Measurements from ENCODE around the gene ADM. TPM values are rescaled to one million over a fixed set of nuclear protein-coding genes. Genes with fewer than 3 reads are reported as not detected.

The ADM gene
- total and polyA plus RNA-seq, 4 donors, result 9.7 to 33.1 (median 22.7) TPM

GRCh38 chr11:10349281-10349665 lies 44.4 kb downstream of the ADM start:
- Histone ChIP-seq H3K27ac (ENCODE audit: low read depth in 1 of 2, low read length in 2 of 2) (no peak overlapping the region), H3K4me3 (ENCODE audit: low read depth in 1 of 3, low read length in 3 of 3) (no peak overlapping the region), H3K4me1 (ENCODE audit: control insufficient read depth in 4 of 4, insufficient read depth in 4 of 4, low read length in 3 of 4) (peaks cover 3 to 13% (median 8%) of the 10 kb centered on the region in 4 donors), H3K27me3 (ENCODE audit: control insufficient read depth in 4 of 4, insufficient read depth in 4 of 4, low read length in 3 of 4) (no peaks in the 10 kb centered on the region), H3K9me3 (ENCODE audit: control insufficient read depth in 4 of 4, low read length in 3 of 4) (no peaks in the 10 kb centered on the region), H3K9ac (ENCODE audit: low read depth in 1 of 2, low read length in 2 of 2) (no peak overlapping the region), H3K36me3 (ENCODE audit: control insufficient read depth in 4 of 4, insufficient read depth in 3 of 4, low read depth in 1 of 4, low read length in 3 of 4) (no peaks in the 10 kb centered on the region)
- TF ChIP-seq SP1 (IDR thresholded peaks at IDR 0.05) (no peak), JUND (IDR thresholded peaks at IDR 0.05) (no peak), EGR1 (IDR thresholded peaks at IDR 0.05; ENCODE audit: low read depth in 2 of 2) (no peak), TAF1 (conservative IDR thresholded peaks at IDR 0.05) (no peak), RAD21 (IDR thresholded peaks at IDR 0.05) (no peak), FOXA1 (IDR thresholded peaks at IDR 0.05) (no peak)
- TF ChIP-seq, protein P1, sequence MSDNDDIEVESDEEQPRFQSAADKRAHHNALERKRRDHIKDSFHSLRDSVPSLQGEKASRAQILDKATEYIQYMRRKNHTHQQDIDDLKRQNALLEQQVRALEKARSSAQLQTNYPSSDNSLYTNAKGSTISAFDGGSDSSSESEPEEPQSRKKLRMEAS (IDR thresholded peaks at IDR 0.05), result no peak
- TF ChIP-seq, protein P2, sequence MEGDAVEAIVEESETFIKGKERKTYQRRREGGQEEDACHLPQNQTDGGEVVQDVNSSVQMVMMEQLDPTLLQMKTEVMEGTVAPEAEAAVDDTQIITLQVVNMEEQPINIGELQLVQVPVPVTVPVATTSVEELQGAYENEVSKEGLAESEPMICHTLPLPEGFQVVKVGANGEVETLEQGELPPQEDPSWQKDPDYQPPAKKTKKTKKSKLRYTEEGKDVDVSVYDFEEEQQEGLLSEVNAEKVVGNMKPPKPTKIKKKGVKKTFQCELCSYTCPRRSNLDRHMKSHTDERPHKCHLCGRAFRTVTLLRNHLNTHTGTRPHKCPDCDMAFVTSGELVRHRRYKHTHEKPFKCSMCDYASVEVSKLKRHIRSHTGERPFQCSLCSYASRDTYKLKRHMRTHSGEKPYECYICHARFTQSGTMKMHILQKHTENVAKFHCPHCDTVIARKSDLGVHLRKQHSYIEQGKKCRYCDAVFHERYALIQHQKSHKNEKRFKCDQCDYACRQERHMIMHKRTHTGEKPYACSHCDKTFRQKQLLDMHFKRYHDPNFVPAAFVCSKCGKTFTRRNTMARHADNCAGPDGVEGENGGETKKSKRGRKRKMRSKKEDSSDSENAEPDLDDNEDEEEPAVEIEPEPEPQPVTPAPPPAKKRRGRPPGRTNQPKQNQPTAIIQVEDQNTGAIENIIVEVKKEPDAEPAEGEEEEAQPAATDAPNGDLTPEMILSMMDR (IDR thresholded peaks at IDR 0.05; ENCODE audit: low read depth, low read length, missing input control), result no peak
- TF ChIP-seq, protein P3, sequence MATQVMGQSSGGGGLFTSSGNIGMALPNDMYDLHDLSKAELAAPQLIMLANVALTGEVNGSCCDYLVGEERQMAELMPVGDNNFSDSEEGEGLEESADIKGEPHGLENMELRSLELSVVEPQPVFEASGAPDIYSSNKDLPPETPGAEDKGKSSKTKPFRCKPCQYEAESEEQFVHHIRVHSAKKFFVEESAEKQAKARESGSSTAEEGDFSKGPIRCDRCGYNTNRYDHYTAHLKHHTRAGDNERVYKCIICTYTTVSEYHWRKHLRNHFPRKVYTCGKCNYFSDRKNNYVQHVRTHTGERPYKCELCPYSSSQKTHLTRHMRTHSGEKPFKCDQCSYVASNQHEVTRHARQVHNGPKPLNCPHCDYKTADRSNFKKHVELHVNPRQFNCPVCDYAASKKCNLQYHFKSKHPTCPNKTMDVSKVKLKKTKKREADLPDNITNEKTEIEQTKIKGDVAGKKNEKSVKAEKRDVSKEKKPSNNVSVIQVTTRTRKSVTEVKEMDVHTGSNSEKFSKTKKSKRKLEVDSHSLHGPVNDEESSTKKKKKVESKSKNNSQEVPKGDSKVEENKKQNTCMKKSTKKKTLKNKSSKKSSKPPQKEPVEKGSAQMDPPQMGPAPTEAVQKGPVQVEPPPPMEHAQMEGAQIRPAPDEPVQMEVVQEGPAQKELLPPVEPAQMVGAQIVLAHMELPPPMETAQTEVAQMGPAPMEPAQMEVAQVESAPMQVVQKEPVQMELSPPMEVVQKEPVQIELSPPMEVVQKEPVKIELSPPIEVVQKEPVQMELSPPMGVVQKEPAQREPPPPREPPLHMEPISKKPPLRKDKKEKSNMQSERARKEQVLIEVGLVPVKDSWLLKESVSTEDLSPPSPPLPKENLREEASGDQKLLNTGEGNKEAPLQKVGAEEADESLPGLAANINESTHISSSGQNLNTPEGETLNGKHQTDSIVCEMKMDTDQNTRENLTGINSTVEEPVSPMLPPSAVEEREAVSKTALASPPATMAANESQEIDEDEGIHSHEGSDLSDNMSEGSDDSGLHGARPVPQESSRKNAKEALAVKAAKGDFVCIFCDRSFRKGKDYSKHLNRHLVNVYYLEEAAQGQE (IDR thresholded peaks at IDR 0.05), result no peak
- no peak for DNase-seq (ENCODE audit: low spot score)

DNA sequence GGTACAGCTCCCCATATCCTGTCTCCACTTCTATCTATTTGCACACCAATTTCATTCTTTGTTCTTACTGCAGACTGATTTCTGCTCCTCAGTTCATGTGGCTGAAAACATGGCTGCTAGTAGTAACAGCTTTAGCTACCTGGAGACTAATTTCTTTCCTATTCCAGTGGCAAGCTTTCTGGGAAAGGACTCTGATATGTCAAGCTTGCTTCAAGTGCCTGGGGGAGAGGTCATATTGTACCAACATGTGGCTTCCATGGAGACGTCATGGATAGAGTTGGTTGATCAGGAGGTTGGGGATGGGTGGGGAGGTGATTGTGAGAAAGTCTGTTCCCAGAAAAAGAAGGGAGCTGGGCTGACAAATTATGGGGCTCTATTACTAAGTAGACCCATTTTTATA lies 44.9 kb downstream of the ADM start:
- 85% methylated on average over 1 of the region's 1 CpG for WGBS
- H3K9ac ChIP-seq (ENCODE audit: low read depth in 1 of 2, low read length in 2 of 2), result no peak overlapping the region
- peaks cover 3 to 13% (median 8%) of the 10 kb centered on the region in 4 donors for H3K4me1 ChIP-seq (ENCODE audit: control insufficient read depth in 4 of 4, insufficient read depth in 4 of 4, low read length in 3 of 4)
- no peak for DNase-seq (ENCODE audit: low spot score)
- no peaks in the 10 kb centered on the region for H3K36me3 ChIP-seq (ENCODE audit: control insufficient read depth in 4 of 4, insufficient read depth in 3 of 4, low read depth in 1 of 4, low read length in 3 of 4)
- no peak overlapping the region for H3K27ac ChIP-seq (ENCODE audit: low read depth in 1 of 2, low read length in 2 of 2)
- H3K9me3 ChIP-seq (ENCODE audit: control insufficient read depth in 4 of 4, low read length in 3 of 4), result no peaks in the 10 kb centered on the region
- no peaks in the 10 kb centered on the region for H3K27me3 ChIP-seq (ENCODE audit: control insufficient read depth in 4 of 4, insufficient read depth in 4 of 4, low read length in 3 of 4)
- TF ChIP-seq NR2F2 (IDR thresholded peaks at IDR 0.05) (no peak), RAD21 (IDR thresholded peaks at IDR 0.05) (no peak), GABPA (IDR thresholded peaks at IDR 0.05 in 1 of 2, conservative IDR thresholded peaks at IDR 0.05 in 1 of 2) (no peak), HNF4A (conservative IDR thresholded peaks at IDR 0.05) (no peak)
- no peak overlapping the region for H3K4me3 ChIP-seq (ENCODE audit: low read depth in 1 of 3, low read length in 3 of 3)

- TF ChIP-seq RXRA (IDR thresholded peaks at IDR 0.05), result no peak
- TF ChIP-seq, protein P1 (IDR thresholded peaks at IDR 0.05), result no peak
- Histone ChIP-seq H3K4me1 (ENCODE audit: control insufficient read depth in 4 of 4, insufficient read depth in 4 of 4, low read length in 3 of 4) (peaks cover 3 to 13% (median 8%) of the 10 kb centered on the region in 4 donors), H3K9ac (ENCODE audit: low read depth in 1 of 2, low read length in 2 of 2) (no peak overlapping the region), H3K27ac (ENCODE audit: low read depth in 1 of 2, low read length in 2 of 2) (no peak overlapping the region), H3K36me3 (ENCODE audit: control insufficient read depth in 4 of 4, insufficient read depth in 3 of 4, low read depth in 1 of 4, low read length in 3 of 4) (no peaks in the 10 kb centered on the region), H3K27me3 (ENCODE audit: control insufficient read depth in 4 of 4, insufficient read depth in 4 of 4, low read length in 3 of 4) (no peaks in the 10 kb centered on the region), H3K9me3 (ENCODE audit: control insufficient read depth in 4 of 4, low read length in 3 of 4) (no peaks in the 10 kb centered on the region), H3K4me3 (ENCODE audit: low read depth in 1 of 3, low read length in 3 of 3) (no peak overlapping the region)
- no peak for DNase-seq (ENCODE audit: low spot score)
Measured at GRCh38 chr11:10350334-10350733, 45.5 kb downstream of the ADM start.

All from liver (tissue), 9 donors.